Erythroblast (primary cell): Measurements from ENCODE around the gene MACC1.

Experiments
- DNase-seq, 2 experiments: peaks; one replicate each; lab custom pipeline; 2025; lab: John Stamatoyannopoulos, UW
- GATA1 ChIP-seq: IDR thresholded peaks from 2 replicates; pipeline ENCODE4 v1.6.1; 2011; ENCODE audit warnings: low read depth, mild to moderate bottlenecking, control low read depth, low read length, moderate library complexity
- POLR2A ChIP-seq: IDR thresholded peaks from 2 replicates; pipeline ENCODE4 v1.6.1; 2011; ENCODE audit warnings: mild to moderate bottlenecking, low read length

Gene MACC1

DNA sequence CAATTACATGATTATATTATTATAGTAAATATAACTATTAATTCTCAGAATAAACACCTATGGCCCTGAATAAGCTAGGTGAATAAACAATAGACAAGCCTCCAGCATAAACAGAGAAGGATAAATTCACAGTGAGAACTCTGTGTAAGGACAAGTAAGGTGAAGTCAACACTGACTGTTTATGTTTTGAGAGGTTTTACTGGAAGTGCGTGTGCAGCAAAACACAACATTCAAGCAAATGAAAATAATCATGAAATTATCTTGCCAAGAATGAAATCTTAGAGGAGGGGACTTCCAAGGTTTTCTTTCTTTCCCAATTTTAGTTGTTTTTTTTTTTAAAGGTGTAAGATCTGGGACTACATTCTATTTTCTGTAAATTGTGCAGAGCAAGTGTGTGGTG is 112.5 kb downstream of the MACC1 start:
- TF ChIP-seq GATA1 (no peak), POLR2A (no peak)
- no peak for DNase-seq

- TF ChIP-seq GATA1 (no peak), POLR2A (no peak)
- no peak for DNase-seq
Observed at GRCh38 chr7:20102982-20103381, 114.2 kb downstream of the MACC1 start.

GRCh38 chr7:20095862-20096261 is 121.3 kb downstream of the MACC1 start:
- TF ChIP-seq GATA1 (no peak), POLR2A (no peak)

GRCh38 chr7:20095436-20095835 is 121.7 kb downstream of the MACC1 start:
- no peak for TF ChIP-seq GATA1
- TF ChIP-seq POLR2A = no peak
- DNase-seq = no peak

More at GRCh38 chr7:20095862-20096261, 121.3 kb downstream of the MACC1 start:
- no peak for DNase-seq

DNA sequence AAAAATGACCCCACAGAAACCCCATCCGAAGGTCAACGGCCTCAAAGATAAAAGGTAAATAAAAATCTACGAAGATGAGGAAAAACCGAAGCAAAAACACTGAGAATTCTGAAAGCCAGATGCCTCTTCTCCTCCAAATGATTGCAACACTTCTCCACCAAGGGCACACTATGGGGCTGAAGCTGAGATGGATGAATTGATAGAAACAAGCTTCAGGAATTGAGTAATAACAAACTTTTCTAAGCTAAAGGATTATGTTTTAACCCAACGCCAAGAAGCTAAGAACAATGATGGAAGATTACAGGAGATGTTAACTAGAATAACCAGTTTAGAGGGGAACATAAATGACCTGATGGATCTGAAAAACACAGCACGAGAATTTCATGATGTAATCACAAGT is 127.8 kb downstream of the MACC1 start:
- TF ChIP-seq GATA1 (no peak), POLR2A (no peak)
- no peak for DNase-seq

GRCh38 chr7:20085086-20085485 is 132.1 kb downstream of the MACC1 start:
- DNase-seq = peak in 1 of 2 experiments; percentile 60

More at GRCh38 chr7:20085086-20085485, 132.1 kb downstream of the MACC1 start:
- no peak for TF ChIP-seq POLR2A
- TF ChIP-seq GATA1 = no peak
